ENCODE results near the gene SULT1C2.
"Not testable (repeated sequence)": the region's sequence is repeated elsewhere in the genome, so short reads cannot be mapped to it uniquely, and the experiment has no call there.

- TF ChIP-seq CTCF, POLR2A (IDR thresholded peaks at IDR 0.05): not testable (repeated sequence)
Measured at GRCh38 chr2:108284566-108284965, 4.1 kb upstream of the SULT1C2 start.
